ENCODE measurements around the gene HCK.
"Not testable (repeated sequence)": the region's sequence is repeated elsewhere in the genome, so short reads cannot be mapped to it uniquely, and the experiment has no call there.

HCK gene

GRCh38 chr20:32110173-32110704 lies 58.2 kb downstream of the HCK start:
- no peak for DNase-seq

DNA sequence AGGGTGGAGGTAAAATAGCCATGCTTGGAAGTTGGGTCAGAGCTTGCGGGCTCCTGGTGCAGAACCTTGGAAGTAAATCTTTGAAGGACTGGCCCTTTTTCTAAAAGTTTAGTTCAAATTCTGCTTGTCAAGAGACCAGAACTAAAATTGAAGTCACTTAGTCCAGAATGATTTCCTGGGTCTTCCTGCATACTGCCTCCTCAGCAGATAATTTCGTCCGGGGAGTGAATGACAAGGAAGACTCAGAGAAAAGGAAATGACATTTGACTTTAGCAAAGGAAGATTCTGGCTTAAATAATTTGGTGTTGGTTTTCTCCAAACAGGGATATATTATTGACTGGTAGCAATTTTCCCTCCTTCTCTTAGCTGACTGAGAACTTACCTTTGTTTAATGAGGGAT lies 58.7 kb downstream of the HCK start:
- no peak for DNase-seq

- no peak for DNase-seq
Measured at GRCh38 chr20:32111156-32111686, 59.2 kb downstream of the HCK start.

GRCh38 chr20:32111753-32112152 lies 59.7 kb downstream of the HCK start:
- no peak for DNase-seq

- peak; percentile 32 for DNase-seq
Measured at GRCh38 chr20:32112841-32113240, 60.8 kb downstream of the HCK start.

DNA sequence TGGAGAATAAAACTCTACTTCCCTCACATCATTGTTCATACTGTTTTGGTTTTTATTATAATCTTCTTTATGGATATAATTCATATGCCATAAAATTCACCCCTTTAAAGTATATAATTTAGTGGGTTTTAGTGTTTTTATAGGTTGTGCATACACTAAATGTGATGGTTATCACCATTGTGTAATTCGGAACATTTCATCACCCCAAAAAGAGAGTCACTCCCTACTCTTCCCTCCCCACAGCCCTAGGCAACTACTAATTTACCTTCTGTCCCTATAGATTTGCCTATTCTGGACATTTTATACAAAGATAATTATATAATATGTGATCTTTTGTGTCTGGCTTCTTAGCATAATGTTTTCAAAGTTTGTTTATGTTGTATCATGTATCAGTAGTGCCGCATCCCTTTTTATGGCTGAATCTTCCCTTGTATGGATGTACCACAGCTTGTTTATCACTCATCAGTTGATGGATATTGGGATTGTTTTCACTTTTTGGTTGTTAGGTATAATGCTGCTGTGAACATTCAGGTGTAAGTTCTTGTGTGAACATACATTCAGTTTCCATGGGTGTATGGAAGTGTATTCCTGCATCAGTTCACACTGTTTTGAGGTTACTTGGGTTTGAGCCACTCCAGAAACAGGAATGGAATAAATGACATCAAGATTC lies 61.7 kb downstream of the HCK start:
- DNase-seq: no peak

DNA sequence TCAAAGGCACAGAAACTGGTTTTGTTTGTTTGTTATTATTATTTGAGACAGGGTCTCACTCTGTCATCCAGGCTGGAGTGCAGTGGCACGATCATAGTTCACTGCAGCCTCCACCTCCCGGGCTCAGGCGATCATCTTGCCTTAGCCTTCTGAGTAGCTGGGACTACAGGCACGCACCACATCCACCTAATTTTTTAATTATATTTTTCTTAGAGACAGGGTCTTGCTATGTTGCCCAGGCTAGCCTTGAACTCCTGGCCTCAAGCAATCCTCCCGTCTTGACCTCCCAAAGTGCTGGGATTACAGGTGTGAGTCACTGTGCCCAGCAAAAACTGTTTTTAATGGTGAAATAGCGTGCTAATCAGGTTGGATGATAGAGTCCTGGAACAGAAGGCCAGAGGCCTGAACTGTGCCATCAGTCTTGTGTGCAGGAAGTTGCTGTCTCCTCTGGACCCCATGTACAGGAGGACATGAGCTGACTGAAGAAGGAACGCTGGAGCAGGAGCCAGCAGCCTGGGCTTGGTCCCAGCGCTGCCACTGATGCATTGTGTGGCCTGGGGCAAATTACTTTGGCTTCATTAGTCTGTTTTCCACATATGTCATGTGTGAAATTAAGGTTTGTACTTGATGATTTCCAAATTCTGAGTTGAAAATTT lies 62.4 kb downstream of the HCK start:
- DNase-seq: no peak

GRCh38 chr20:32115211-32115767 lies 63.2 kb downstream of the HCK start:
- no peak for DNase-seq

GRCh38 chr20:32116079-32116521 lies 64.1 kb downstream of the HCK start:
- DNase-seq: no peak

DNA sequence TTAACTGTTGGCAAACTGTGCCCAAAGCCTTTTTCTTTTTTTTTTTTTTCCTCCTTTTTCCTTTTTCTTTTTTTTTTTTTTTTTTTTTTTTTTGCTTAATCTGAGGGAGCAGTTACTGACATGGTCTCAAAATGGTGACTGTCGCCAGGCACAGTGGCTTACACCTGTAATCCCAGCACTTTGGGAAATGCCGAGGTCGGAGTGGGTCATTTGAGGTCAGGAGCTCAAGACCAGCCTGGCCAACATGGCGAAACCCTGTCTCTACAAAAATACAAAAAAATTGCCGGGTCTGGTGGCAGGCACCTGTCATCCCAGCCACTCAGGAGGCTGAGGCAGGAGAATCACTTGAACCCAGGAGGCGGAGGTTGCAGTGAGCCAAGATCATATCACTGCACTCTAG lies 64.8 kb downstream of the HCK start:
- DNase-seq: not testable (repeated sequence)

- not testable (repeated sequence) for DNase-seq
Measured at GRCh38 chr20:32118427-32118826, 66.4 kb downstream of the HCK start.

- no peak for DNase-seq
Measured at GRCh38 chr20:32119734-32120133, 67.7 kb downstream of the HCK start.

- not testable (repeated sequence) for DNase-seq
Measured at GRCh38 chr20:32121908-32122307, 69.9 kb downstream of the HCK start.

DNA sequence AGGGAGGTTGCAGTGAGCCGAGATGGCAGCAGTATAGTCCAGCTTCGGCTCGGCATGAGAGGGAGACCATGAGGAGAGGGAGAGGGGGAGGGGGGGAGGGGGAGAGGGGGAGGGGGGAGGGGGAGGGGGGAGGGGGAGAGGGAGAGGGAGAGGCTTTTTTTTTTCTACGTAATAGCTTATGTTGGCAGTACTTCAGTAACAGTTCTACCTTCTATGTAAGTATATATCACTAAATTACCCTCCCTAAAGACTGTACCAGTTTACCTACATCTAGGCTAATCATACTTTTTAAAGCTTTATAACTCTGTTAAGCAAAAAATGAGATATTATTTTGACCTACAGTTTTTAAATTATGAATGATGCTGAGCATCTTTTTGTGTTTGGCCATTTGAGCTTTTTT lies 71.0 kb downstream of the HCK start:
- DNase-seq: no peak

- DNase-seq: no peak
Measured at GRCh38 chr20:32124916-32125454, 72.9 kb downstream of the HCK start.

DNA sequence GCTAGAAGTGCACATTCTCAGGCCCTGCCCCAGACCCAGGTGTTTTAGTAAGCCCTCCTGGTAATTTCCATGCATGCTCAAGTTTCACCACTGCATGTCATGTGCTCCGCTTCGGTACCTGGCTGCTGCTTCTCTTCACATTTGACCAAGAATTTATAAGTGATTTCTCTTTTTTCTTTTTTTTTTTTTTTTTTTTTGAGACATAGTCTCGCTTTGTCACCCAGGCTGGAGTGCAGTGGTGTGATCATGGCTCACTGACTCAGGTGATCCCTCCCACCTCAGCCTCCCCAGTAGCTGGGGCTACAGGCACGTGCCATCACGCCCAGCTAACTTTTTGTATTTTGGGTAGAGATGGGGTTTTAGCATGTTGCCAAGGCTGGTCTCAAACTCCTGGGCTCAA lies 73.5 kb downstream of the HCK start:
- DNase-seq: no peak

GRCh38 chr20:32126919-32127318 lies 74.9 kb downstream of the HCK start:
- no peak for DNase-seq

GRCh38 chr20:32127347-32127746 lies 75.3 kb downstream of the HCK start:
- no peak for DNase-seq

- DNase-seq: no peak
Measured at GRCh38 chr20:32128167-32128566, 76.1 kb downstream of the HCK start.

DNA sequence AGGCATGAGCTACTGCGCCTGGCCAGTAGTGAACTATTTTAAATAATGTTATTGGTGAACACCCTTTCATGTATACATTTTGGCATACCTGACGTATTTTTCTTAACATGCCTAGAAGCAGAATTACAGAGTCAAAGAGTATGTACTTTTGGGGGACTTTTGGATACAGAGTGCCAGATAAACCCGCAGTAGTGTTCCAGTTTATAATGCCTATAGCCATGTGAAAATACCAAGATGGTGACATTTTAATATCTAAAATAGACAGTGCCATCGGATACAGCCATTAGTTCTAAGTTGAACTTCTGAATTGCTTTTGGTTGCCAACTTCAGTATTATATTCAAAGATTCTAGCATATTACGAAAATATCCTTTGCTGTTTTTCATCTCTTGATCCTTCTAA lies 77.8 kb downstream of the HCK start:
- DNase-seq: no peak

DNA sequence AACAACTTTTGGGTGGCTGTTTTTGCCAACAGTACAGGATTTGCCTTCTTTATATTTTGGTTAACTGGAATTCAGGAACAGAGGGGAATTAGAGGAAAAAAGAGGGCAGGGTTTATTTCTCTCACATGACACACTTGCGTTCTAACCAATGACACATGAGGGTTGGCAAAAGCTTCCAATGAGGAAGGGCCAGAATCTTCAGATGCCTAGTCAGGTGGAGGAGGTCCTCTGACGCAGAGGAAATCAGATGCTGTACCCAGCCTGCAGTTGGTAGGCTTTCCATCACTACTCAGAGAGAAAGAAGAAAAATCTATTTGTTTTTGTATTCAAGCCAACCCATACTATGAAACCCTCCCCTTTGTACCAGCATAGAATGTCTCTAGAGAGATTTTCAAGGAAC lies 78.3 kb downstream of the HCK start:
- no peak for DNase-seq

GRCh38 chr20:32130965-32131364 lies 78.9 kb downstream of the HCK start:
- no peak for DNase-seq

DNA sequence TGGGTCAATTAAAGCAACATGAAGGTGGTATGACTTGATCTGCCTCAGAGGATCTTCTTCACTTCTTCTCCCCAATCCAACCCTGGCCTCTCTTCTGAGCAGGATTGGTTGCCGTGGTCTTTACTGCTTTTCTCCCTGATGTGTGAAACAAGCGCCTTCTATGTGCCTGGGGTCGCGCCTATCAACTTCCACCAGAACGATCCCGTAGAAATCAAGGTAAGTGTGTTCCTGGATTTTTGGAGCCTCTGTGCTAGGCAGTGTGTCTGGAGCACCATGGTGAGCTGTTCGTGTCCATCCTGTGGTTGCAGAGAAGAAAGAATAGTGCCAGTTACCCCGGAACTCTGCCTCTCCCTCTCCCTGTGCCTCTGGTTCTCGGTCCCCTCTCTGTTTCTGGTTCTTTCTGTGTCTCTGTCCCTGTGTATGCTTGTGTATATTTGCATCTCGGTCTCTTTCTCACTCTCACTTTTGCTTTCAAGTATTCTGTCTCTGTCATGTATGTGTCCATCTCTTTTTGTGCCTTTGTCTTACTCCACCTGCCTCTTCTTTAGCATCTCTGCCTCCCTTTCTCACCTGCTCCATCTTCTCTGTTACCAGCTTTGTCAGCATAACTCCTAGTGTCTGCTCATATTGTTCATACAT lies 81.0 kb downstream of the HCK start:
- DNase-seq: no peak
